COLO668 (cell line): Measurements from ENCODE around the gene KLK15.

Source experiments
- DNase-seq: peaks from one replicate; lab custom pipeline; 2025; ENCODE audit not compliant: unreplicated experiment; lab: John Stamatoyannopoulos, UW

The KLK15 gene

DNA sequence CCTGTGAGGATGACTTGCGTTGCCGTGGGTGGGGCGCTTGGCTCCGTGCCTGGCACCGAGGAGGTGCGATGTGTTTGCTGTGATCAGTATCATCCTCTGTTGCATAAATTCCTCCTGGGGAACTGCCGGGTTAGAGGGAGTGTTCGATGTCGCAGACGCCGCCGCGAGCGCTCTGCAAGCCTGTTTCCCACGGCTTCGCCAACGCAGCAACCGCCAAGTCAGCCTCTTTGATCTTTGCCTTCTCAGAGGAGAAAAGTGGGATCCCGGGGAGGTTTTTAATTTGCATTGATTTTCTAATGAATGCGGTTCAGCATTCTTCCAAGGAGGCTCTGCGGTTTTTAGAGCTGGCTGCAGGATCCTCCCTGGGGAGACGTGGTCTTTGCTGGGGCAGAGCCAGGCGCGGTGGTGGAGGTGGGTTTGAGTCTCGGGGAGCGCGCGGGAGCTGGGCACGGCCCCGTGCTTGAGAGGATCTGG lies 55.5 kb downstream of the KLK15 start:
- DNase-seq = peak; percentile 17

DNA sequence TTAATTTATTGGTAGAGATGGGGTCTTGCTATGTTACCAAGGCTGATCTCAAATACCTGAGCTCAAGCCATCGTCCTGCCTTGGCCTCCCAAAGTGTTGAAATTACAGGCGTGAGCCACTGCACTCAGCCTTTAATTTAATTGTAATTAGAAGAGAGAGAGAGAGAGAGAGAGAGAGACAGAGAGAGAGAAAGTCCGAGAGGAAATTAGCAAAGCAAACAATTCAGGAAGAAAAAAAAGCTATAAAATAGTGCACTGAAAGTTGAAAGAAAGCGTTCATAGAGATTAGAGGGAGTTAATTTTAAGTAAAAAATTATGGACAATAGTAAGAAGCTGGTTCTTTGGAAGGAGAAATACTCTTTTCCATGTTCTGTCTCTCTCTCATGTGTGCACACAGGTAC lies 56.1 kb downstream of the KLK15 start:
- no peak for DNase-seq

DNA sequence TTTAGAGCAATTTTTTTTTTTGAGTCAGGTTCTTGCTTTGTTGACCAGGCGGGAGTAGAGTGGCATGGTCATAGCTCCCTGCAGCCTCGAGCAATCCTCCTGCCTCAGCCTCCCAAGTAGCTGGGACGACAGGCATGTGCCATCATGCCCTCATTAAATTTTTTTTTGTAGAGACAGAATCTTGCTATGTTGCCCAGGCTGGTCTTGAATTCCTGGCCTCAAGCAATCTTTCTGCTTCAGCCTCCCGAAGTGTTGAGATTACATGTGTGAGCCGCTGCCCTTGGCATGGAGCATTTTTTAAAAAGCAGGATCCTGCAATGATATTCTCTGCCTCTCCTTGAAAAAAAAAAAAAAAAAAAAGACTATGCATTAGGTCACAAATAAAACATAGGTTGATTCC lies 57.2 kb downstream of the KLK15 start:
- DNase-seq = no peak
